Stimulated activated naive B cell treated with anti-CD40 and anti-IgM and Interleukin-4, amounts not matched to agents 10 μg/mL and 1 μg/mL and 100 μg/mL, for 72 hours (primary cell): Measurements from ENCODE around the gene MRGPRX1.
"Not testable (repeated sequence)": the region's sequence is repeated elsewhere in the genome, so short reads cannot be mapped to it uniquely, and the experiment has no call there.

Experiments
- ATAC-seq, 2 donors: fragments of 150-1000 bp; cut with Tn5 transposase; replicated peaks; 2 replicates each; pipeline ENCODE4 v1.10.0; 2021; ENCODE audit warnings: moderate library complexity in 1 of 2
- DNase-seq: peaks from one replicate; pipeline ENCODE4 v3.0.0; 2021
- H3K27ac Mint-ChIP-seq: one replicate; pipeline ENCODE4 v1.8.0; 2022; ENCODE audit warnings: mild to moderate bottlenecking, mixed read lengths
- H3K27me3 Mint-ChIP-seq, 2 donors: one replicate each; pipeline ENCODE4 v1.8.0; 2022; ENCODE audit warnings: mixed read lengths in 2 of 2
- H3K36me3 Mint-ChIP-seq, 2 donors: one replicate each; pipeline ENCODE4 v1.8.0; 2022; ENCODE audit warnings: mixed read lengths in 2 of 2, mild to moderate bottlenecking in 1 of 2
- H3K4me1 Mint-ChIP-seq, 2 donors: one replicate each; pipeline ENCODE4 v1.8.0; 2022; ENCODE audit warnings: mixed read lengths in 2 of 2, mild to moderate bottlenecking in 1 of 2
- H3K4me3 Mint-ChIP-seq, 2 donors: one replicate each; pipeline ENCODE4 v1.8.0; 2022; ENCODE audit warnings: mild to moderate bottlenecking in 2 of 2, mixed read lengths in 2 of 2, moderate library complexity in 1 of 2
- H3K9me3 Mint-ChIP-seq, 2 donors: one replicate each; pipeline ENCODE4 v1.8.0; 2022; ENCODE audit warnings: mixed read lengths in 2 of 2, mild to moderate bottlenecking in 1 of 2

Gene MRGPRX1

GRCh38 chr11:18939314-18939713, at the start of gene MRGPRX1:
TSS of gene MRGPRX1 (minus strand) at chr11:18939414. CDS start at chr11:18934784, 4,630 bp downstream.
- ATAC-seq (no peak), DNase-seq (no peak)
- no peak within 1 kb of the TSS for H3K27ac Mint-ChIP-seq
- H3K27me3 Mint-ChIP-seq, result peaks cover 7 to 10% of the 10 kb centered on the region in 2 donors
- H3K36me3 Mint-ChIP-seq, result no peaks in the 10 kb centered on the region
- H3K9me3 Mint-ChIP-seq, result no peaks in the 10 kb centered on the region
- H3K4me3 Mint-ChIP-seq, result no peak within 1 kb of the TSS
- H3K4me1 Mint-ChIP-seq, result no peaks in the 10 kb centered on the region

- peaks cover 4 to 5% of the 10 kb centered on the region in 2 donors for H3K9me3 Mint-ChIP-seq
- no peaks in the 10 kb centered on the region for H3K4me1 Mint-ChIP-seq
- ATAC-seq (no peak), DNase-seq (no peak)
- no peak overlapping the region for H3K27ac Mint-ChIP-seq
- no peak overlapping the region for H3K4me3 Mint-ChIP-seq
- no peaks in the 10 kb centered on the region for H3K36me3 Mint-ChIP-seq
- H3K27me3 Mint-ChIP-seq, result peaks cover 0 to 9% of the 10 kb centered on the region in 2 donors
Measured at GRCh38 chr11:18987454-18988231, 48.4 kb upstream of the MRGPRX1 start.

GRCh38 chr11:18986744-18987143, 47.5 kb upstream of the MRGPRX1 start:
- H3K27me3 Mint-ChIP-seq, result peaks cover 0 to 15% of the 10 kb centered on the region in 2 donors
- no peaks in the 10 kb centered on the region for H3K4me1 Mint-ChIP-seq
- no peak overlapping the region for H3K27ac Mint-ChIP-seq
- H3K4me3 Mint-ChIP-seq, result no peak overlapping the region
- no peaks in the 10 kb centered on the region for H3K36me3 Mint-ChIP-seq
- DNase-seq (no peak), ATAC-seq (no peak)
- H3K9me3 Mint-ChIP-seq, result peaks cover 4 to 5% of the 10 kb centered on the region in 2 donors

- no peak overlapping the region for H3K4me3 Mint-ChIP-seq
- H3K4me1 Mint-ChIP-seq, result no peaks in the 10 kb centered on the region
- peaks cover 7 to 12% of the 10 kb centered on the region in 2 donors for H3K9me3 Mint-ChIP-seq
- H3K36me3 Mint-ChIP-seq, result no peaks in the 10 kb centered on the region
- H3K27ac Mint-ChIP-seq, result no peak overlapping the region
- DNase-seq (no peak), ATAC-seq (no peak)
- H3K27me3 Mint-ChIP-seq, result peaks cover 0 to 17% of the 10 kb centered on the region in 2 donors
Measured at GRCh38 chr11:18981897-18982296, 42.7 kb upstream of the MRGPRX1 start.

GRCh38 chr11:18974192-18974591, 35.0 kb upstream of the MRGPRX1 start:
- peaks cover 7 to 8% of the 10 kb centered on the region in 2 donors for H3K9me3 Mint-ChIP-seq
- DNase-seq (no peak), ATAC-seq (no peak)
- H3K4me3 Mint-ChIP-seq, result no peak overlapping the region
- no peaks in the 10 kb centered on the region for H3K36me3 Mint-ChIP-seq
- peaks cover 0 to 10% of the 10 kb centered on the region in 2 donors for H3K27me3 Mint-ChIP-seq
- H3K27ac Mint-ChIP-seq, result no peak overlapping the region
- no peaks in the 10 kb centered on the region for H3K4me1 Mint-ChIP-seq

GRCh38 chr11:18972336-18972735, 33.1 kb upstream of the MRGPRX1 start:
- Mint-ChIP-seq H3K4me3 (no peak overlapping the region), H3K27me3 (peaks cover 0 to 10% of the 10 kb centered on the region in 2 donors), H3K27ac (no peak overlapping the region), H3K4me1 (no peaks in the 10 kb centered on the region), H3K9me3 (peaks cover 2 to 3% of the 10 kb centered on the region in 2 donors), H3K36me3 (no peaks in the 10 kb centered on the region)
- no peak for DNase-seq
- ATAC-seq, result no peak

GRCh38 chr11:18969720-18970119, 30.5 kb upstream of the MRGPRX1 start:
- DNase-seq (no peak), ATAC-seq (no peak)
- Mint-ChIP-seq H3K4me3 (no peak overlapping the region), H3K27me3 (peaks cover 0 to 10% of the 10 kb centered on the region in 2 donors), H3K36me3 (no peaks in the 10 kb centered on the region), H3K9me3 (peaks cover 0 to 3% of the 10 kb centered on the region in 2 donors), H3K27ac (no peak overlapping the region), H3K4me1 (no peaks in the 10 kb centered on the region)

- no peaks in the 10 kb centered on the region for H3K4me1 Mint-ChIP-seq
- no peaks in the 10 kb centered on the region for H3K36me3 Mint-ChIP-seq
- no peaks in the 10 kb centered on the region for H3K9me3 Mint-ChIP-seq
- no peak overlapping the region for H3K27ac Mint-ChIP-seq
- no peak for ATAC-seq
- no peak for DNase-seq
- no peak overlapping the region for H3K4me3 Mint-ChIP-seq
- H3K27me3 Mint-ChIP-seq, result peaks cover 12 to 15% of the 10 kb centered on the region in 2 donors
Measured at GRCh38 chr11:18958221-18958910, 19.2 kb upstream of the MRGPRX1 start.

GRCh38 chr11:18956630-18957029, 17.4 kb upstream of the MRGPRX1 start:
- Mint-ChIP-seq H3K9me3 (no peaks in the 10 kb centered on the region), H3K4me1 (no peaks in the 10 kb centered on the region), H3K27me3 (peaks cover 12 to 15% of the 10 kb centered on the region in 2 donors), H3K36me3 (no peaks in the 10 kb centered on the region), H3K4me3 (no peak overlapping the region), H3K27ac (no peak overlapping the region)
- no peak for ATAC-seq
- no peak for DNase-seq

GRCh38 chr11:18936002-18936673, 3.1 kb downstream of the MRGPRX1 start:
- H3K27ac Mint-ChIP-seq, result no peak overlapping the region
- DNase-seq, result no peak
- peaks cover 11 to 22% of the 10 kb centered on the region in 2 donors for H3K27me3 Mint-ChIP-seq
- no peaks in the 10 kb centered on the region for H3K36me3 Mint-ChIP-seq
- no peaks in the 10 kb centered on the region for H3K4me1 Mint-ChIP-seq
- no peaks in the 10 kb centered on the region for H3K9me3 Mint-ChIP-seq
- H3K4me3 Mint-ChIP-seq, result no peak overlapping the region
- no peak for ATAC-seq

- Mint-ChIP-seq H3K27me3 (peaks cover 11 to 22% of the 10 kb centered on the region in 2 donors), H3K9me3 (no peaks in the 10 kb centered on the region), H3K4me1 (no peaks in the 10 kb centered on the region), H3K36me3 (no peaks in the 10 kb centered on the region), H3K27ac (no peak overlapping the region), H3K4me3 (no peak overlapping the region)
- no peak for ATAC-seq
- DNase-seq, result no peak
Measured at GRCh38 chr11:18934195-18934814, 4.9 kb downstream of the MRGPRX1 start.

- no peak overlapping the region for H3K4me3 Mint-ChIP-seq
- H3K4me1 Mint-ChIP-seq, result no peaks in the 10 kb centered on the region
- H3K27me3 Mint-ChIP-seq, result peaks cover 8 to 11% of the 10 kb centered on the region in 2 donors
- no peaks in the 10 kb centered on the region for H3K36me3 Mint-ChIP-seq
- DNase-seq (no peak), ATAC-seq (no peak)
- peaks cover 4 to 5% of the 10 kb centered on the region in 2 donors for H3K9me3 Mint-ChIP-seq
- H3K27ac Mint-ChIP-seq, result no peak overlapping the region
Measured at GRCh38 chr11:18927550-18928322, 11.5 kb downstream of the MRGPRX1 start.

GRCh38 chr11:18925426-18925825, 13.8 kb downstream of the MRGPRX1 start:
- not testable (repeated sequence) for H3K4me1 Mint-ChIP-seq, H3K27me3 Mint-ChIP-seq, H3K36me3 Mint-ChIP-seq, H3K27ac Mint-ChIP-seq, DNase-seq, H3K9me3 Mint-ChIP-seq, ATAC-seq, H3K4me3 Mint-ChIP-seq
